Gastroesophageal sphincter (tissue), 4 donors: ENCODE data around the gene RENBP. TPM values are rescaled to one million over a fixed set of nuclear protein-coding genes. Genes with fewer than 3 reads are reported as not detected.

Source experiments
- ATAC-seq: fragments of 150-250 bp; one replicate; pipeline ENCODE4 v1.9.1; 2016; ENCODE audit warnings: mild to moderate bottlenecking, moderate library complexity
- H3K27ac ChIP-seq, 4 donors: fragments of 200-600 bp; sonication (generic) in 3 of 4; 1 replicate in 3 of 4; 2 replicates in 1 of 4; pipeline ENCODE4 v1.5.1; 2016 to 2019
- H3K27me3 ChIP-seq: fragments of 200-600 bp; sonication (generic); one replicate; pipeline ENCODE4 v1.5.1; 2019
- H3K36me3 ChIP-seq, 2 donors: fragments of 200-600 bp; sonication (generic); one replicate each; pipeline ENCODE4 v1.5.1; 2019; ENCODE audit warnings: control low read depth in 1 of 2
- H3K4me1 ChIP-seq, 3 donors: fragments of 200-600 bp; sonication (generic); 1 replicate in 2 of 3; 2 replicates in 1 of 3; pipeline ENCODE4 v1.5.1; 2016 to 2019; ENCODE audit warnings: control low read depth in 2 of 3
- H3K4me3 ChIP-seq, 2 donors: fragments of 200-600 bp; sonication (generic); one replicate each; pipeline ENCODE4 v1.5.1; 2019; ENCODE audit warnings: mild to moderate bottlenecking in 1 of 2, moderate library complexity in 1 of 2
- H3K9me3 ChIP-seq, 3 donors: fragments of 200-600 bp; sonication (generic); one replicate each; pipeline ENCODE4 v1.5.1; 2017 to 2019; ENCODE audit warnings: control low read depth in 2 of 3
- CTCF ChIP-seq, 4 experiments: fragments of 200-600 bp in 2 of 4; fragments of 450-650 bp in 2 of 4; sonication (generic) in 1 of 4; IDR thresholded peaks; one replicate each; pipeline ENCODE4 v1.5.1; 2017 to 2019; ENCODE audit warnings: antibody characterized with exemption in 4 of 4, mild to moderate bottlenecking in 2 of 4, moderate library complexity in 2 of 4
- EP300 ChIP-seq: sonication (generic); formaldehyde crosslinking; IDR thresholded peaks from one replicate; pipeline ENCODE4 v1.6.1; 2017; ENCODE audit warnings: antibody characterized with exemption, mild to moderate bottlenecking
- POLR2A ChIP-seq, 2 donors: fragments of 450-650 bp; IDR thresholded peaks; one replicate each; pipeline ENCODE4 v1.6.1; 2017; ENCODE audit warnings: antibody characterized with exemption in 2 of 2, mild to moderate bottlenecking in 2 of 2, moderate library complexity in 1 of 2
- POLR2AphosphoS5 ChIP-seq: sonication (generic); formaldehyde crosslinking; IDR thresholded peaks from one replicate; pipeline ENCODE4 v1.6.1; 2017; ENCODE audit warnings: antibody characterized with exemption
- WGBS, 2 donors: methylation state at CpG; one replicate each; pipeline ENCODE4 v1.1.5; 2018; ENCODE audit warnings: low coverage in 1 of 2; 5-methylcytosine and 5-hydroxymethylcytosine counted together
- total RNA-seq, 4 donors: library from RNA; depleted of rRNA; stranded (reverse); fragments of >200 nt; gene quantifications; one replicate each; pipeline ENCODE4 v1.1.0, GENCODE V29; 2016

The RENBP gene
- total RNA-seq, 4 donors from 2014 or later = 8.1 to 15.0 (median 12.5) TPM

GRCh38 chrX:153959649-153960048 lies 15.2 kb upstream of the RENBP start:
- Histone ChIP-seq H3K36me3 (peaks cover 0 to 97% of the 10 kb centered on the region in 2 donors), H3K4me1 (peaks cover 0 to 12% (median 0%) of the 10 kb centered on the region in 3 donors), H3K4me3 (no peak overlapping the region), H3K27me3 (no peaks in the 10 kb centered on the region), H3K9me3 (no peaks in the 10 kb centered on the region), H3K27ac (no peak overlapping the region)
- ATAC-seq = no peak
- no CpG with 5 or more reads among the region's 15 CpGs for WGBS, 2 donors
- no peak for TF ChIP-seq CTCF (IDR thresholded peaks at IDR 0.05)
- TF ChIP-seq EP300 = no peak
- TF ChIP-seq POLR2A (IDR thresholded peaks at IDR 0.05) = no peak
- no peak for TF ChIP-seq POLR2AphosphoS5

GRCh38 chrX:153958605-153959004 lies 14.2 kb upstream of the RENBP start:
- no peak for ATAC-seq
- H3K36me3 ChIP-seq = peaks cover 0 to 99% of the 10 kb centered on the region in 2 donors

GRCh38 chrX:153957224-153957623 lies 12.8 kb upstream of the RENBP start:
- WGBS, 2 donors = no CpG with 5 or more reads among the region's 17 CpGs
- Histone ChIP-seq H3K27ac (peak overlapping the region in 3 of 4 donors; percentile 10 to 89 (median 31)), H3K4me3 (no peak overlapping the region), H3K36me3 (peaks cover 0 to 91% of the 10 kb centered on the region in 2 donors), H3K27me3 (no peaks in the 10 kb centered on the region), H3K4me1 (peaks cover 0 to 31% (median 0%) of the 10 kb centered on the region in 3 donors), H3K9me3 (no peaks in the 10 kb centered on the region)
- TF ChIP-seq POLR2A (IDR thresholded peaks at IDR 0.05) = no peak
- no peak for TF ChIP-seq CTCF (IDR thresholded peaks at IDR 0.05)
- TF ChIP-seq POLR2AphosphoS5 = no peak
- no peak for TF ChIP-seq EP300
- no peak for ATAC-seq

More at GRCh38 chrX:153958605-153959004, 14.2 kb upstream of the RENBP start:
- peak overlapping the region in 1 of 4 donors; percentile 89 for H3K27ac ChIP-seq
- TF ChIP-seq EP300 (no peak), POLR2AphosphoS5 (no peak), POLR2A (IDR thresholded peaks at IDR 0.05) (no peak), CTCF (IDR thresholded peaks at IDR 0.05) (no peak)
- peaks cover 0 to 17% (median 0%) of the 10 kb centered on the region in 3 donors for H3K4me1 ChIP-seq
- no peak overlapping the region for H3K4me3 ChIP-seq
- H3K9me3 ChIP-seq = no peaks in the 10 kb centered on the region
- H3K27me3 ChIP-seq = no peaks in the 10 kb centered on the region
- WGBS, 2 donors = 84% methylated on average over 5 of the region's 14 CpGs; no CpG with 5 or more reads in 1 of the 2 donors

GRCh38 chrX:153956044-153956907 lies 11.8 kb upstream of the RENBP start:
- H3K27me3 ChIP-seq = no peaks in the 10 kb centered on the region
- no peak for ATAC-seq
- WGBS, 2 donors = no CpG with 5 or more reads among the region's 35 CpGs
- peaks cover 0 to 91% of the 10 kb centered on the region in 2 donors for H3K36me3 ChIP-seq
- TF ChIP-seq POLR2AphosphoS5 (no peak), EP300 (no peak), CTCF (IDR thresholded peaks at IDR 0.05) (no peak), POLR2A (IDR thresholded peaks at IDR 0.05) (no peak)
- H3K4me3 ChIP-seq = no peak overlapping the region
- H3K4me1 ChIP-seq = peaks cover 0 to 40% (median 0%) of the 10 kb centered on the region in 3 donors
- no peaks in the 10 kb centered on the region for H3K9me3 ChIP-seq
- peak overlapping the region in 3 of 4 donors; percentile 48 to 89 (median 86) for H3K27ac ChIP-seq
